GM19324 (cell line): ENCODE results near the gene DLX1.
"Not testable (repeated sequence)": the region's sequence is repeated elsewhere in the genome, so short reads cannot be mapped to it uniquely, and the experiment has no call there.

Experiments used
- ATAC-seq: cut with Tn5 transposase; IDR thresholded peaks from one replicate; pipeline ENCODE4 v1.9.1; 2021; ENCODE audit warnings: mild to moderate bottlenecking, moderate library complexity; ENCODE audit not compliant: unreplicated experiment, low FRiP score

DLX1 gene

DNA sequence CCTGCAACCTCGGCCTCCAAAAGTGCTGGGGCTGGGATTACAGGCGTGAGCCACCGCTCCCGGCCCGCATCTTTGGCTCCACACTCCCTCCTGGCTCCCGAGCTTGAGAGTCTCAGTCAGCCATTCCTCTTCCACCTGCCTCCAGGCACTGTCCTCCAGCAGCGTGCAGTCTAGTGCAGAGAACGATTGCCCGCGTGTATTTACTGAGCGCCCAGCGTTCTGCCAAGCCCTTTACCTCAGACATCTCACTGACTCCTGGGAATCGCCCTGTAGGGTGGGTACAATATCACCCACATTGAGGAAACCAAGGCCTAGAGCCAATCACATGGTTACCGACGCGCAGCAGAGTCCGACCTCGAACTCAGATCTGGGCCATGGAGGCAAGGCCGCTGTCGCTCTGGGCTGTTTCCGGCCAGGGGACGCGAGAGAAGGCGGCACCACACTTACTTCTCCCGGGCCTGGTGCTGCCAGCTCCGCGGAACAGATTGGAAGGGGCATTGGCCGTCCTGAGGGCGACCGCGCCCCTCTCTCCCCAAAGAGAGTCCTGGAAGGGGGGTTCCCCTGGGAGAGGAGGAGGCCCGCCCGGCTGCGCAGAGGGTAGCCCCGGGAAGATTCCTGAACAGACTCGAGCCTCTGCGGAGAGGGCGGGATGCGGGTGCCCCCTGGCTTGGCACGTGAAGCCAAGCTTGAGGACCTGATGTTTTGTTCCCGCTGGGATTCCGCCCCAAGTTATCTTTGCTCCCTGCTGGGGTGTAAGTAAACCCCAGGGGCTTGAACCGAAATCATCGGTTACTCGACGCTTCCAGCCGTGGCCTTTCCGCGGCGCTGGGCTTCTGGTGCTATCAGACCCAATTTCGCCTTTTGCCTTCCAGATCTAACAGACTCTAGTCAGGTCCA is 22.6 kb downstream of the DLX1 start:
- no peak for ATAC-seq

DNA sequence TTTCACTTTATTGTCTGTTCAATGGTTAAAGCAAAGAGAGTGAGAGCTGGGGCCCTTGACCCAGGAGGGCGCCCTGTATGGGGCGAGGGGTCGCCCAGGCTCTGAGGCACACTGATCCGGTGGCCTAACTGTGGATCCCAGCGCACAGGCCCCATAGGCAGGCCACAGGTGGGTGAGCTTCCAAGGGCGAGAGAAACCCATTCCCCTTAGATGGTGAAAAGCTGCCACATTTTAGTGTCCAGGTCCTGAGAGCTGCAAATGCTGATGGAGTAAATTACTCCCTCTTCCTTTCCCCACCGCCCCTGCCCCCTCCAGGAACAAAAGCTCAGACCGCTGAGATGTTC is 23.3 kb downstream of the DLX1 start:
- no peak for ATAC-seq

DNA sequence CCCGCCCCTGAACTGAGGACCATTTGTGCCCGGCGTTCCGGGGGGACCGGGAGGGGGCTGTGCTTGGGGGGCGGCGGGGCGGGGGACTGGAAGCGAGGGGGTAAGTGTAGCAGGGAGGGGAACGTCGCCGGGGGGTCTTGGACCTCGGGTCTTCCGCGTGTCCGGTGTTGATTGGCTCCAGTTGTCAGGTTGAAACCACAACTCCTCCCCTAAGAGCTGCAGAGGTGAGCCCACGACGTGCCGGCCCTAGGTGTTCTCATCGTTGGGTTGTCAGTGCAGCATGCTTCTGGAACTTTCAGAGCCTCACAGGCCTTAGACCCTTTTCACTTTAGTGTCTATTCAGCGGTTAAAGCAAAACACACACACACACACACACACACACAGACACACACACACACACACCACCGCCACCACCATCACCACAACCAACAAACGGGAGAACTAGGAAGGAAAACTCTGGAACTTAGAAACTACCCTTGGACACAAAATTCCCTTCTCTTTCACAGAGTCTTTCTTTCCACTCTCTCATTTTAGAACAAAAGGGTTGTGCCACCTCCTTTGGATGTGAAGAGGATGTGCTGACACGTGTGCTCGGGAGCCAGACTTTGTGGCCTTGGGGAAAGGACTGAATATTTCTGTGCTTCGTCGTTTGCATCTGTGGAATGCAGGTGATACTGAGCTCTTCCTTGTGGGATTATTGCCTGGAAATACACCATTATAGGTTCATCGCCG is 24.1 kb downstream of the DLX1 start:
- no peak for ATAC-seq

DNA sequence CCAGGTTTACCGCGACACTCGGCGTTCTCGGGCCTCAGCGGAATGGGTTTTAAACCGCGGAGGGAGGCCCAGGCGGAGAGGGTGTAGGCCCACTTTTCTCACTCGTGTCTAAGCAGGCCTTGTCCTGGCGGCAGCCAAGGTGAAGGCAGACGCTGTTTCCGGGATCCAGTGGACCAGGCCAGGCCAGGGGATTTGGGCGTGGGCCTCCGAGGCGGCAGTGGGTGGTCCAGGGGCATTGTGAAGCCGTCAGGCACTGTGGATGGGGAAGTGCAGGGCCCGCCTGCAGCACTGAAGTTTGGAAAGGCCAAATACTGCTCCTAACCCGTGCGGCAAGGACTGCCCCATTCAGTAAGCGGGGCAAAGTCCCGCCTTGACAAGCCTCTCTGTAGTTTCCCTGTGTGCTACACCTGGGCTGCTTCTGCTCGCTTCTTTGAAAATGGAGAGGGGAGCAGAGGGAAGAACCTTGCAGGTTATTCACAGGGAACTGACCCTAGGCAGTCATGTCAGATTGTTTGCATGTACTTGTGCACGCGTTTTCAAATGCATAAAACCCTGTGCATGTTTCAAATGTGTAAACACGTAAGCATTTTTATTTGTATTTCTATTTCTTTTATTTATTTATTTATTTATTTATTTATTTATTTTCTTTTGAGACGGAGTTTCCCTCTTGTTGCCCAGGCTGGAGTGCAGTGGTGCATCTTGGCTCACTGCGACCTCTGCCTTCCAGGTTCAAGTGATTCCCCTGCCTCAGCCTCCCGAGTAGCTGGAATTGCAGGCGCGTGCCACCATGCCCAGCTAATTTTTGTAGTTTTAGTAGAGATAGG is 24.9 kb downstream of the DLX1 start:
- ATAC-seq: no peak

DNA sequence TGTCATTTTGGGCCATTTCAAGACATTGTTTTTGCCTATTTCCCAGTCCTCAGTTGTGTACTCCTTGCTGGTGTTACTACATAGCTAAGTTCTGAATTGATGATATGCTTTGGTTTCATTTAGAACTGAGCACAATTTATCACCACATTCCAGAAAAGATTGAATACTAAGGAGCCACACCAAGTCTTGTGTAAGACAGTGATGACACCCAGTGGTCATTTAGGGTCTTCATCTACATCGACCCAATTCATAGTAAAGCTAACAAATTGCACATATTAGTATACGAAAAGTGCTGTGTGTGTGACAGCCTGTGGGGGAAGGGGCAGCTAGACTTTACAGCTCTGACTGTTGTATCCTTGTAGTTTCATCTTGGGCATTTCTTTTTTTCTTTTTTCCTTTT is 28.3 kb downstream of the DLX1 start:
- no peak for ATAC-seq

DNA sequence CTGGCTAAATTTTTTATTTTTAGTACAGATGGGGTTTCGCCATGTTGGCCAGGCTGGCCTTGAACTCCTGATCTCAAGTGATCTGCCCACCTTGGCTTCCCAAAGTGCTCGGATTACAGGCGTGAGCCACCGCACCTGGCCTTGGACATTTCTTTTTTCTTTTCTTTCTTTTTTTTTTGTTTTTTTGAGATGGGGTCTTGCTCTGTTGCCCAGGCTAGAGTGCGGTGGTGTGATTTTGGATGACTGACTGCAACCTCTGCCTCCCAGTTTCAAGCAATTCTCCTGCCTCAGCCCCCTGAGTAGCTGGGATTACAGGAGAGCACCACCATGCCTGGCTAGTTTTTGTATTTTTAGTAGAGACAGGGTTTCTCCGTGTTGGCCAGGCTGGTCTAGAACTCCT is 28.9 kb downstream of the DLX1 start:
- not testable (repeated sequence) for ATAC-seq

DNA sequence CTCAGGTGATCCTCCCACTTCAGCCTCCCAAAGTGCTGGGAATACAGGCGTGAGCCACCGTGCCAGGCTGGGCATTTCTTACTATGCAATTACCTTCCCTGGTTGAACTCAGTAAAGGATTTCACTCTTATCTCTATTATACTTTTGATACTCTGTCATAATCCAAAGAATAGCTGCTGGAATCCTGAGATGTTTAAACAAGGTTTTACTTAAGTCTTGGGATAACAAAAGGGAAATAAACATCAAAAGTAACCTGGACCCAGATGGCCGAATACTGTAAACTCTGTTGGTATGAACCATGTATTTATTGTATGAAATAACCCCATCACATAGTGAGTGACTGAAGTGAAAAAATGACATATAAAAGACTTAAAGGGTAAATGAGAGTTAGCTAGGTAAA is 29.3 kb downstream of the DLX1 start:
- ATAC-seq: no peak

DNA sequence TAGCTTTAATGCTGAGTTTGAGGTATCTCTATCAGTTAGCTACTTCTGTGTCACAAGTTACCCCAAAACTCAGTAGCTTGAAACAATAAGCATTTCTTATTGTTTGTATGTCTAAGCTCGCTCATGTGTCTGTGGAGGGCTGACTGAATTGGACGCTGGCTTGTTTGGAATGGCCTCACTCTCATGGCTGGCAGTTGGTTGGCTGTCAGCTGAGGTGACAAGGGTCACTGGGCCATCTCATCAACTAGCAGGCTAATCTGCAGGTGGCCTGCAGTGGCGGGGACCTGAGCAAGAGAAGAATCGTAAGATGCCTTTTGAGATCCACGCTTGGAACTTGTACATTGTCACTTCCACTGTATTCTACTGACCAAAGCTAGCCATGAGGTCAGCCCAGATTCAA is 30.8 kb downstream of the DLX1 start:
- ATAC-seq: no peak

DNA sequence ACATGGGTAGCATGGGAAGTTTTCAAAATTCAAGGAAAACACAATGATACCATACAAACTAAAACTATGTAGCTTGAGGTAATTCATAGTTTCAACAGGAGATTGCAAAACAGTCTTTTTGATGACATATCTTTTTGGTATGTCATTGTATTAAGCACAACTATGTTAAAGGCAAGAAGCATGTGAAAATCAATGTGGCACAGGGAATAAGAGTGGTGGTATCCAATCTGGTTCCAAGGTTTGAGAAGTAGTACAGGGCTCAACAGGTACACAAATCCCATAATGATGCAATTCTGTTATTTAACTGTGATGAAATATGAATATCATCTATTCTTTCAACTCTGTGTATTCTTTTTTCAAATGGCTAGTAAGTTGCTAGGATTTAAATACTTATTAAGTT is 33.8 kb downstream of the DLX1 start:
- ATAC-seq: no peak

DNA sequence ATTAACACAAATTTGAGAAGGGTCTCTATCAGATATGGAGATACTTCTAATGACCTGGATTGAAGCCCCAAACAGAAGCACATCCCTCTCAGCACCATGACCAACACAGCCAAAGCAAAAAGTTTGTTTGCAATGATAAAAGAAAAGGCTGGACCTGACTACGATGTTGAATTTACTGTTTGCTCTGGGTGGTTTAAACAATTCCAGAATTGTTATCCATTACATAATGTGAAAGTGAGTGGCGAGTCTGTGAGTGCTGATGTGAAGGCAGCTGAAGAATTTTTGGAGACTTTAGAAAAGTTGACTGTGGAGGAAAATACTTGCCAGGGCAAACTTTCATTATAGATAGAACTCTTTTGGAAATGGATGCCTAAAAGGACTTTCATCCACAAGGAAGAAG is 34.8 kb downstream of the DLX1 start:
- ATAC-seq: no peak

DNA sequence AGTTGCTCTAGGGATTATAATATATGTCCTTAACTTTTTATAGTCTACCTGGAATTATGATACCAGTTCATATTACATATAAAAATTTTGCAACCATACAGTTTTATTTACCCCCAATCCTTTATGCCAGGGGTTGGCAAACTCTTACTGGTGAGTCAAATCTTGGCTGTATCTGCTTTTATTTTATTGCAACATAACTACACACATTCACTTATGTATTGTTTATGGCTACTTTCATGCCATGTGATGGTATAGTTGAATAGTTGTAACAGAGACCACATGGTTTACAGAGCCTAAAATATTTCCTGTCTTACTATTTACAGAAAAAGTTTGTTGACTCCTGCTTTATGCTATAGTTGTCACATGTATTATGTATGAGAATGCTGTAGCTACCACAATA is 43.2 kb downstream of the DLX1 start:
- no peak for ATAC-seq

DNA sequence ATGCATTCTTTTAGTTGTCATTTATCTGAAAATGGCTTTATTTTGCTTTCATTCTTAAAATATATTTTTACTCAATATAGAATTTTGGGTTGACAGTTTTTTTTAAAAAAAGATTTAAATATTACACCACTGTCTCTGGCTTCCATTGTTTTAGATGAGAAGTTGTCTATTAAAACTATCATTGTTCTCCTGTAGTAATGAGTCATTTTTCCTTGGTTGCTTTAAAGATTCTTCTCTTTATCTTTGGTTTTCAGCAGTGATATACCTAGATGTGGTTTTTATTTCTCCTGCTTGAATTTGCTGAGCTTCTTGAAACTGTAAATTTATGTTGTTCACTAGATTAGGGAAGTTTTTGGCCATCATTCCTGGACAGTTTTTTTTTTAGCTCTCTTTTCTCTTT is 44.1 kb downstream of the DLX1 start:
- ATAC-seq: no peak

DNA sequence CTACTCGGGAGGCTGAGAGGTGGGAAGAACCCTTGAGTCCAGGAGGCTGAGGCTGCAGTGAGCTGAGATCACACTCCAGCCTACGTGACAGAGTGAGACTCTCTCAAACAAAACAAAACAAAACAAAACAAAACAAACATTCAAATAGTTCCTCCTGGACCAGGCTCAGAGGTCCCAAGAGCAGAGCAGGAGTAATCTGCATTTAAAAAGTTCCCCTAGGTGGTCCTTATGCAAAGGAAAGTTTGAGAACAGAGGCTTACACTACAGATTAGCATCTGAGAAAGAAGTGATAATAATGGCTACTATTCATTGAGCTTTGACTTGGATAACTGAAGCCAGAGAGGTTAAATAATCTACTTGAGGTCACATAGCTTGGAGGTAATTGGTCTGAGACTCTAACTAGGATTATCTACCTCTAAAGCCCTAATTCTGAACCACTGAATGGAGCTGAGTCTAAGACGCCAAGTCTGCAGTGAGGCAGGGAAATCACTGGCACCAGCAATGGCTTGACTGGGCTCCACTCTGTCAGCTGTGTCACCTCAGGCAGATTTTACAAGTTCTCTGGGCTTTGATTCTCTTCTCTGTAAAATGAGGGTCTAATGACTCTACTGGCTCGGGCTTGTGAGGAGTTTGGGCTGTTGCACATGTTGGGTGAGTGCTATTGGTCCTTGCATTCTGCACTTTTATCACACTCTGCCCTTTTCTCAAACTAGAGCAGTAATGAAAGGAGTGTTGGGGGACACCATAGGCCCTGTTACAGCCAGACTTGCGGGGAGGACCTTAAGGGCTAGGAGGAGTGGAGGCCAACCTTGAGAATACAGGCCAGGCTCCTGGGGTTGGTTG is 46.6 kb downstream of the DLX1 start:
- ATAC-seq: no peak

DNA sequence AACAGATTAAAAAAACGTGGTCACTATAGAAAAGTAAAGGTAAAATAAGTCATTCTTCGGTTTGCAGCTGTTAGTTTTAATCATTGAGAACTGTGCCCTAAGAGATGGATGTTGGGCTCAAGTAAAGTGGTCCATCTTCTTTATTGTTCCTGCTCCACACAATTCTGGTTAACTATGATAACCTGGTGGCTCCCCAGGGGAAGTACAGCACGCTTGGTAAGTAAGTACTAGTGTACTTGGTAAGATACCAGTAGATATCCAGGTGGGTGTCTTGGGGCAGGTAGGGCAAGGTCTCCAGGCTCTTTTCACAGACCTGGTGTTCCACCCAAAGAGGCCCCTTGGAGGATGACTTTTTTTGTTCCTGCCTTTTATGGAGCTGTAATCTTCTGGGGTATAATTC is 49.0 kb downstream of the DLX1 start:
- ATAC-seq: no peak

DNA sequence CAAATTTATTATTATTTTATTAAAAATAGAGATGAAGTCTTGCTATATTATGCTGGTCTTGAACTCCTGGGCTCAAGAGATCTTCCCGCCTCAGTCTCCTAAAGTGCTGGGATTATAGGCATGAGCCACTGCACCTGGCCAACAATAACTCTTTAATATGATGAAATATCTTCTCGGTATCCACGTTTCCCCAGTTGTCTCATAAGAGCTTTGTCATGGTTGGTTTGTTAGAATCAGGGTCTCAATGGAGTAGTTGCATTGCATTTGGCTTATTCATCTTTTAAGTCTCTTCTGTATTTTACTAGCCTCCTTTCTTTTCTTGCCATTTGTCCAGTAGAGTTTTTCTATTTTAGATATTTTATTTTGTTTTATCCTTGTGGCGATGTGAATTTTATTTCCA is 50.1 kb downstream of the DLX1 start:
- ATAC-seq: no peak

DNA sequence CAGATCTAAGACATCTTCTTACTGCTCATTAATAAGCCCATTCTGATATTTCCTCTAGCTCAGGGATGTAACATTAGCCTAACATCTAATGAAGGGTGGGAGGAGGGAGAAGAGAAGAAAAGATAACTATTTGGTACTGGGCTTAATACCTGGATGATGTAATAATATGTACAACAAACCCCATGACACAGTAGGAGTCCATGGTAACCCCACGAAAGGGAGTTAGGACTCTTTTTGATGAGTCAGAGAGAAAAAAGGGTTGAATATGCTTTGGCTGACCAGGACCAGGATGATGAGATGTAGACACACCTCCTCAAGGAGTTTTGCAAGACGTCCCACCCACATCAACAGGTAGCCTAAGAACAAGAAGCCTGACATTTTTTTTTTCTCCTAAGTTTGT is 51.8 kb downstream of the DLX1 start:
- ATAC-seq: no peak

DNA sequence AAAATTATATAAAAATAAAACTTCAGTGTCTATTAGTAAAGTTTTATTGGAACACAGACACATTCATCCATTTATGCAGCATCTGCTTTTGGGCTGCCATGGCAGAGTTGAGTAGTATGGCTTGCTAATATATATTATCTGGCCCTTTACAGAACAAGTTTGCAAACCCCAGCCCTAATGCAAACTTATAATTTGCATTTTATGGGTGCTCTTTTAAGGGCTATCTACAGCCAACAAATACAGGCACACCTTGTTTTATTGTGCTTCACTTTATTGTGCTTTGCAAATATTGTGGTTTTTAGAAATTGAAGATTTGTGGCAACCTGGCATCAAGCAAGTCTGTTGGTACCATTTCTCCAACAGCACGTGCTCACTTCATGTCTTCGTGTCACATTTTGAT is 52.6 kb downstream of the DLX1 start:
- ATAC-seq: no peak

DNA sequence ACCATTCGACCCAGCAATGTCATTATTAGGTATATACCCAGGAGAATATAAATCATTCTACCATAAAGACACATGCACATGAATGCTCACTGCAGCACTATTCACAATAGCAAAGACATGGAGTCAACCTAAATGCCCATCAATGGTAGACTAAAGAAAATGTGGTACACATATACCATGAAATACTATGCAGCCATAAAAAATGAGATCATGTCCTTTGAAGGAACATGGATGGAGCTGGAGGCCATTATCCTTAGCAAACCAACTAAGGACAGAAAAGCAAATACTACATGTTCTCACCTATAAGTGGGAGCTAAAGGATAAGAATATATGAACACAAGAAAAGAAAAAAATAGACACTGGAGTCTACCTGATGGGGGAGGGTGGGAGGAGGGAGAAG is 53.4 kb downstream of the DLX1 start:
- ATAC-seq: not testable (repeated sequence)
